Fibroblast of mammary gland (primary cell): ENCODE measurements around the gene SRCAP.

Experiments used
- DNase-seq: peaks from one replicate; pipeline ENCODE4 v3.0.0-alpha.2; 2010; ENCODE audit warnings: low read depth
- H3K4me3 ChIP-seq: 2 replicates; pipeline ENCODE4 v1.5.1; 2011; ENCODE audit warnings: low read depth, mild to moderate bottlenecking, low read length, moderate library complexity; ENCODE audit not compliant: control insufficient read depth
- CTCF ChIP-seq: conservative IDR thresholded peaks from 2 replicates; pipeline ENCODE4 v1.5.1; 2011; ENCODE audit warnings: low read depth, low read length, inconsistent platforms; ENCODE audit not compliant: control insufficient read depth, insufficient read depth

The SRCAP gene

GRCh38 chr16:30698816-30699614, at the start of gene SRCAP:
Gene SRCAP, plus strand, starts transcription at chr16:30699171. Its CDS starts 1,654 bp downstream, at chr16:30700825.
- peak; percentile 73 for DNase-seq
- no peak for TF ChIP-seq CTCF
- H3K4me3 ChIP-seq = peak within 1 kb of the TSS; percentile 86

GRCh38 chr16:30649725-30650368, 49.1 kb upstream of the SRCAP start:
- no peak for TF ChIP-seq CTCF
- no peak for DNase-seq
- peak overlapping the region; percentile 46 for H3K4me3 ChIP-seq

GRCh38 chr16:30650369-30651123, 48.4 kb upstream of the SRCAP start, which contains the start of gene PRR14:
Gene PRR14, plus strand, starts transcription at chr16:30650960. Its CDS starts 686 bp downstream, at chr16:30651646.
- peak; percentile 99 for DNase-seq
- peak within 1 kb of the TSS; percentile 90 for H3K4me3 ChIP-seq
- TF ChIP-seq CTCF = no peak

GRCh38 chr16:30651124-30652004, 47.6 kb upstream of the SRCAP start:
- DNase-seq = peak; percentile 60
- H3K4me3 ChIP-seq = peak overlapping the region; percentile 90
- peak; percentile 32 for TF ChIP-seq CTCF

- no peak for DNase-seq
- no peak for TF ChIP-seq CTCF
Measured at GRCh38 chr16:30652005-30652296, 47.0 kb upstream of the SRCAP start.

GRCh38 chr16:30652718-30653117, 46.3 kb upstream of the SRCAP start:
- no peak for TF ChIP-seq CTCF
- H3K4me3 ChIP-seq = no peak overlapping the region
- DNase-seq = no peak

More at GRCh38 chr16:30652005-30652296, 47.0 kb upstream of the SRCAP start:
- H3K4me3 ChIP-seq = peak overlapping the region; percentile 90
